H9 (cell line): ENCODE data around the gene SLC13A4. TPM values are rescaled to one million over a fixed set of nuclear protein-coding genes. Genes with fewer than 3 reads are reported as not detected.

Experiments
- DNase-seq: peaks from one replicate; pipeline ENCODE4 v3.0.0-alpha.2; 2017
- H2AFZ ChIP-seq: one replicate; pipeline ENCODE4 v1.6.1; 2013; ENCODE audit warnings: mild to moderate bottlenecking, low read length, control low read depth, moderate library complexity
- H2AK5ac ChIP-seq: 2 replicates; pipeline ENCODE4 v1.6.1; 2013; ENCODE audit warnings: low read length, control low read depth, mixed read lengths; ENCODE audit not compliant: insufficient read length
- H2BK120ac ChIP-seq: one replicate; pipeline ENCODE4 v1.6.1; 2013; ENCODE audit warnings: low read depth, mild to moderate bottlenecking, low read length, control low read depth, inconsistent platforms; ENCODE audit not compliant: poor library complexity, severe bottlenecking
- H2BK12ac ChIP-seq: 2 replicates; pipeline ENCODE4 v1.6.1; 2013; ENCODE audit warnings: low read length, control low read depth, mixed read lengths, low read depth; ENCODE audit not compliant: insufficient read length
- H2BK15ac ChIP-seq: 2 replicates; pipeline ENCODE4 v1.6.1; 2013; ENCODE audit warnings: low read depth, low read length, control low read depth
- H2BK20ac ChIP-seq: one replicate; pipeline ENCODE4 v1.6.1; 2013; ENCODE audit warnings: low read depth, mild to moderate bottlenecking, low read length, control low read depth, inconsistent platforms; ENCODE audit not compliant: poor library complexity, severe bottlenecking
- H2BK5ac ChIP-seq: 2 replicates; pipeline ENCODE4 v1.6.1; 2013; ENCODE audit warnings: low read length, control low read depth, mixed read lengths; ENCODE audit not compliant: insufficient read length
- H3K14ac ChIP-seq: 2 replicates; pipeline ENCODE4 v1.6.1; 2013; ENCODE audit warnings: low read length, control low read depth; ENCODE audit not compliant: insufficient read depth
- H3K18ac ChIP-seq: 2 replicates; pipeline ENCODE4 v1.6.1; 2013; ENCODE audit warnings: low read depth, mild to moderate bottlenecking, mixed read lengths, low read length, control low read depth; ENCODE audit not compliant: insufficient read length
- H3K23ac ChIP-seq: 2 replicates; pipeline ENCODE4 v1.6.1; 2013; ENCODE audit warnings: low read length, control low read depth, mixed read lengths, low read depth; ENCODE audit not compliant: insufficient read length
- H3K23me2 ChIP-seq: 2 replicates; pipeline ENCODE4 v1.6.1; 2013; ENCODE audit warnings: low read depth, mild to moderate bottlenecking, mixed read lengths, low read length, control low read depth; ENCODE audit not compliant: insufficient read length, poor library complexity, severe bottlenecking
- H3K27ac ChIP-seq: 2 replicates; pipeline ENCODE4 v1.5.1; 2013; ENCODE audit warnings: low read length, control low read depth, mixed read lengths, low read depth; ENCODE audit not compliant: insufficient read length
- H3K27me3 ChIP-seq: 2 replicates; pipeline ENCODE4 v1.6.1; 2013; ENCODE audit warnings: low read length, control low read depth, inconsistent platforms; ENCODE audit not compliant: insufficient read depth
- H3K4ac ChIP-seq: 2 replicates; pipeline ENCODE4 v1.6.1; 2013; ENCODE audit warnings: low read depth, mild to moderate bottlenecking, control low read depth, inconsistent platforms, low read length, moderate library complexity
- H3K4me1 ChIP-seq: 2 replicates; pipeline ENCODE4 v1.6.1; 2013; ENCODE audit warnings: low read length, control low read depth, inconsistent platforms; ENCODE audit not compliant: insufficient read depth
- H3K4me2 ChIP-seq: 2 replicates; pipeline ENCODE4 v1.6.1; 2013; ENCODE audit warnings: low read length, control low read depth, mixed read lengths; ENCODE audit not compliant: insufficient read length, insufficient read depth
- H3K56ac ChIP-seq: 2 replicates; pipeline ENCODE4 v1.6.1; 2013; ENCODE audit warnings: low read depth, mild to moderate bottlenecking, mixed read lengths, low read length, control low read depth; ENCODE audit not compliant: insufficient read length
- H3K79me1 ChIP-seq: 2 replicates; pipeline ENCODE4 v1.6.1; 2013; ENCODE audit warnings: low read depth, mild to moderate bottlenecking, moderate library complexity, low read length, control low read depth, inconsistent platforms; ENCODE audit not compliant: insufficient read depth, poor library complexity, severe bottlenecking
- H3K79me2 ChIP-seq: 2 replicates; pipeline ENCODE4 v1.6.1; 2013; ENCODE audit warnings: low read length, control low read depth, inconsistent platforms; ENCODE audit not compliant: insufficient read depth
- H3K9ac ChIP-seq: 2 replicates; pipeline ENCODE4 v1.6.1; 2013; ENCODE audit warnings: low read length, control low read depth, mixed read lengths; ENCODE audit not compliant: insufficient read length; ENCODE audit errors: extremely low read depth
- H3K9me3 ChIP-seq: one replicate; pipeline ENCODE4 v1.6.1; 2013; ENCODE audit warnings: low read depth, low read length, inconsistent platforms; ENCODE audit not compliant: control insufficient read depth
- H3T11ph ChIP-seq: one replicate; pipeline ENCODE4 v1.6.1; 2013; ENCODE audit warnings: mild to moderate bottlenecking, low read length, control low read depth, inconsistent platforms
- H4K20me1 ChIP-seq: one replicate; pipeline ENCODE4 v1.6.1; 2013; ENCODE audit not compliant: control insufficient read depth, insufficient read length, insufficient read depth
- H4K5ac ChIP-seq: 2 replicates; pipeline ENCODE4 v1.6.1; 2013; ENCODE audit warnings: low read depth, mild to moderate bottlenecking, mixed read lengths, low read length, control low read depth; ENCODE audit not compliant: insufficient read length
- H4K8ac ChIP-seq: replicated peaks from 2 replicates; pipeline ENCODE4 v1.6.1; 2013; ENCODE audit warnings: low read length, control low read depth, mixed read lengths, low read depth; ENCODE audit not compliant: insufficient read length
- H4K91ac ChIP-seq: 2 replicates; pipeline ENCODE4 v1.6.1; 2013; ENCODE audit warnings: low read depth, mild to moderate bottlenecking, moderate library complexity, mixed read lengths, low read length, control low read depth; ENCODE audit not compliant: insufficient read length
- H3K27ac Mint-ChIP-seq, 3 experiments: 2 replicates in 2 of 3; 3 replicates in 1 of 3; pipeline ENCODE4 v1.8.0; 2020 to 2021; ENCODE audit warnings: mixed read lengths in 3 of 3, mild to moderate bottlenecking in 1 of 3, moderate library complexity in 1 of 3
- H3K27me3 Mint-ChIP-seq: 2 replicates; pipeline ENCODE4 v1.8.0; 2021; ENCODE audit warnings: low read depth, mild to moderate bottlenecking, moderate library complexity, mixed read lengths
- H3K36me3 Mint-ChIP-seq, 3 experiments: 2 replicates in 2 of 3; 3 replicates in 1 of 3; pipeline ENCODE4 v1.8.0; 2020 to 2021; ENCODE audit warnings: low read depth in 3 of 3, mixed read lengths in 3 of 3; ENCODE audit not compliant: insufficient read depth in 1 of 3
- H3K4me1 Mint-ChIP-seq, 2 experiments: 2 replicates each; pipeline ENCODE4 v1.8.0; 2020; ENCODE audit warnings: mixed read lengths in 2 of 2
- H3K4me3 Mint-ChIP-seq, 2 experiments: 2 replicates in 1 of 2; 3 replicates in 1 of 2; pipeline ENCODE4 v1.8.0; 2020 to 2021; ENCODE audit warnings: mild to moderate bottlenecking in 2 of 2, mixed read lengths in 2 of 2, moderate library complexity in 1 of 2
- H3K9me3 Mint-ChIP-seq, 2 experiments: 2 replicates in 1 of 2; 3 replicates in 1 of 2; pipeline ENCODE4 v1.8.0; 2020; ENCODE audit warnings: mild to moderate bottlenecking in 2 of 2, mixed read lengths in 2 of 2, moderate library complexity in 1 of 2
- CTCF ChIP-seq: fragments of 200-600 bp; sonication (generic); conservative IDR thresholded peaks from 3 replicates; pipeline ENCODE4 v1.8.0; 2021; ENCODE audit warnings: antibody characterized with exemption, mild to moderate bottlenecking
- WGBS: extraction: QIAGEN DNeasy Blood & Tissue Kit; methylation state at CpG from one replicate; pipeline ENCODE4 v1.1.7; 2013; ENCODE audit warnings: missing lambda C conversion rate, low lambda C conversion rate, mixed read lengths; ENCODE audit not compliant: insufficient read length; ENCODE audit errors: extremely low coverage; 5-methylcytosine and 5-hydroxymethylcytosine counted together
- total RNA-seq: library from RNA; stranded (reverse); gene quantifications from 2 replicates; pipeline ENCODE4 v1.2.1, GENCODE V29; 2021

The SLC13A4 gene
- total RNA-seq, 1 experiment from 2014 or later, result 3.5 TPM

DNA sequence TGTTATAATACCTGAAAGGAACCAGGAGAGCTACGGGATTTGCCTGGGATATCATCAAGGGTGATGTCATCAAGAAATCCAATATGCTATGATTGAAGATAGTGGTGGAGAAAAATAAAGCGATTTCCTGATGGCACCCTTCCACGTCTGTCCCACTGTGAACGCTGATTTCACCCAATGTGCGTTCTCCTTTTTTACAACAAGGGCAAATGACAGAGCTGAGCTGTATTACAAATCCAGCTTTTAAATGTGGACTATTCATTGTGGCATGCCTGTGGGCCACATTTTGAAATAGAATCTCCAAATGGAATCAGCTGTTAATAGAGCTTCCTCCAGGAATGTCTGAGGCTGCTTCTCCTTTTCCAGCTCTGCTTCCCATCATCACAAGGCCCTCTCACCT lies 23.3 kb downstream of the SLC13A4 start:
- Histone ChIP-seq H4K8ac (no peak overlapping the region), H3K18ac (no peak overlapping the region), H3K56ac (no peak overlapping the region), H2BK5ac (no peak overlapping the region), H3K9me3 (no peaks in the 10 kb centered on the region), H3K79me2 (no peaks in the 10 kb centered on the region), H3K4me2 (no peak overlapping the region), H3K14ac (no peak overlapping the region), H3K4me1 (no peaks in the 10 kb centered on the region), H3K27ac (no peak overlapping the region), H2BK120ac (no peak overlapping the region), H4K20me1 (no peaks in the 10 kb centered on the region), H3K79me1 (no peaks in the 10 kb centered on the region), H2BK15ac (no peak overlapping the region), H3K4ac (no peak overlapping the region), H3T11ph (no peak overlapping the region), H4K5ac (no peak overlapping the region), H2AFZ (no peak overlapping the region), H3K23me2 (no peaks in the 10 kb centered on the region), H3K9ac (no peak overlapping the region), H2BK12ac (no peak overlapping the region), H2AK5ac (no peak overlapping the region), H3K23ac (no peak overlapping the region), H4K91ac (no peak overlapping the region), H2BK20ac (no peak overlapping the region), H3K27me3 (no peaks in the 10 kb centered on the region)
- H3K36me3 Mint-ChIP-seq, result no peaks in the 10 kb centered on the region; a peak in 1 of 7 replicates
- H3K9me3 Mint-ChIP-seq, result no peaks in the 10 kb centered on the region
- peaks cover 0 to 12% of the 10 kb centered on the region in 2 experiments; a peak in 3 of 4 replicates for H3K4me1 Mint-ChIP-seq
- no CpG with 5 or more reads among the region's 5 CpGs for WGBS
- DNase-seq, result no peak
- no peak for TF ChIP-seq CTCF
- no peaks in the 10 kb centered on the region; the same call in 1 of the 2 replicates for H3K27me3 Mint-ChIP-seq
- H3K27ac Mint-ChIP-seq, result no peak overlapping the region
- H3K4me3 Mint-ChIP-seq, result no peak overlapping the region
